Measurements from ENCODE around the gene PRKN.
"Not testable (repeated sequence)": the region's sequence is repeated elsewhere in the genome, so short reads cannot be mapped to it uniquely, and the experiment has no call there.

PRKN gene

DNA sequence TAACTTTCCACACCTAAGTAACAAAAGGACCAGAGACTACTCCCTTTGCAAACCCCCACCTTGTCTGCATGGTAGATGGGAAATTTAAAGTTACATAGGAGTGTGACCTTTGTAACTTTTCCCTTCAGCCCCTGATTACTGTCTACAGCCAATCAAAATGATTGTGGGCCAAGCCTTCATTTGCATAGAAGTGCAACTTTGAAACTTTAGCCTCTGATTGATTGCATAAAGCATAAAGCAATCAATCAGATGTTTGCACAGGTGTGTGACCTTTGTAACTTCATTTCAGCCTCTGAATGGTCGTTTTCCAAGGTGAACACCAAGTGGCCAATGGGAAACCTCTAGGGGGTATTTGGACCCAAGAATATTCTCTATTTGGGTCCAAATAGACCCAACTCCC, 46.1 kb downstream of the PRKN start:
- H3K27ac ChIP-seq: no peak overlapping the region
- TF ChIP-seq CTCF (IDR thresholded peaks at IDR 0.05) (no peak), ZFX (IDR thresholded peaks at IDR 0.05; ENCODE audit: borderline replicate concordance) (no peak)

- no peak for TF ChIP-seq CTCF (IDR thresholded peaks at IDR 0.05)
- no peak for TF ChIP-seq ZFX (IDR thresholded peaks at IDR 0.05; ENCODE audit: borderline replicate concordance)
- H3K27ac ChIP-seq: no peak overlapping the region
Observed at GRCh38 chr6:162680871-162681270, 46.7 kb downstream of the PRKN start.

DNA sequence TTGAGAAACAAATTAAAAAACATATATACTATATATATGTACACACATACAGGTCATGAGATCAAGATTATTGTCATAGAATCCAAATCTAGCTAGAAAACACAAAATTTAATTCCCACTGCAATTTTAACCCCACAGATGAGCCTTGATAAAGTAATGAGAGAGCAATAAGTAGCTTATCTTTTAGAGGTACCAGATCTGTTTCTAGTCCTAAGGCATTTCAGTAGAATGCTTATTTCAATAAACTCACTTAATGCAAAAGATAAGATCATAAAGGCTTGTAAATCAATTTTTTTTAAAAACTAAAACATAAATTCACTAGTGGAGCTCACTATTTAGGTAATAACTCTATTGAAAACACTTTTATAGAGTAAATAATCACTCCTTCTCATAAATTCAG, 47.2 kb downstream of the PRKN start:
- H3K27ac ChIP-seq: no peak overlapping the region
- TF ChIP-seq CTCF (IDR thresholded peaks at IDR 0.05) (no peak), ZFX (IDR thresholded peaks at IDR 0.05; ENCODE audit: borderline replicate concordance) (no peak)

- TF ChIP-seq ZFX (IDR thresholded peaks at IDR 0.05; ENCODE audit: borderline replicate concordance): no peak
- TF ChIP-seq CTCF (IDR thresholded peaks at IDR 0.05): no peak
- H3K27ac ChIP-seq: no peak overlapping the region
Observed at GRCh38 chr6:162679681-162680080, 47.9 kb downstream of the PRKN start.

DNA sequence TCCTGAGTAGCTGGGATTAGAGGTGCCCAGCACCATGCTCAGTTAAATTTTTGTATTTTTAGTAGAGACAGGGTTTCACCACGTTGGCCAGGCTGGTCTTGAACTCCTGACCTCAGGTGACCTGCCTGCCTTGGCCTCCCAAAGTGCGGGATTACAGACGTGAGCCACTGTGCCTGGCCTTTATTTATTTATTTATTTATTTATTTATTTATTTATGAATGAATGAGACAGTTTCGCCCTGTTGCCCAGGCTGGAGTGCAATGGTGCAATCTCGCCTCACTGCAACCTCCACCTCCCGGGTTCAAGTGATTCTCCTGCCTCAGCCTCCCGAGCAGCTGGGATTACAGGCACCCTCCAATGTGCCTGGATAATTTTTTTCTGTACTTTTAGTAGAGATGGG, 48.7 kb downstream of the PRKN start:
- H3K27ac ChIP-seq: not testable (repeated sequence)

GRCh38 chr6:162675503-162675902, 52.1 kb downstream of the PRKN start:
- H3K27ac ChIP-seq: no peak overlapping the region
- TF ChIP-seq ZFX (IDR thresholded peaks at IDR 0.05; ENCODE audit: borderline replicate concordance) (no peak), CTCF (IDR thresholded peaks at IDR 0.05) (no peak)

DNA sequence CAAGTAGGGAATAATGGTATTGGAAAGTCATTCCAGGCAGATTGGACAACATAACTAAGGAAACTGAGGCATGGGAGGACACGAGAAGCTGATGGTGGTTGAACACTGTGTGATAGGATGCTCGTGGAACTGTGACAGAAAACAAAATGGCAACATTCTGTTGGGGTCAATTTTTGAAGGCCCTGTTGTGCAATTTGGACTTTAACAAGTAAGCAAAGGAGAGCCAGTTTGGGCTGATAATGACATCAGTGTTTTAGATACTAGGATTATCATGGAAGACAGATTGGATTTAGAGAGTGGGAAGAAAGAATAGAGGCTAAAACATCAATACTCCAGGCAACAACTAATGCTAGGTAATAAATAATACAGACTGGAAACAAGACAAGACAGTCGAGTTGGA, 53.1 kb downstream of the PRKN start:
- no peak overlapping the region for H3K27ac ChIP-seq
- no peak for TF ChIP-seq CTCF (IDR thresholded peaks at IDR 0.05)
- no peak for TF ChIP-seq ZFX (IDR thresholded peaks at IDR 0.05; ENCODE audit: borderline replicate concordance)

GRCh38 chr6:162671580-162672165, 55.9 kb downstream of the PRKN start:
- H3K27ac ChIP-seq: no peak overlapping the region
- no peak for TF ChIP-seq CTCF (IDR thresholded peaks at IDR 0.05)
- TF ChIP-seq ZFX (IDR thresholded peaks at IDR 0.05; ENCODE audit: borderline replicate concordance): no peak

Data from 22Rv1 (cell line).